ENCODE results near the gene CD84.

GRCh38 chr1:160623227-160623633 lies 43.9 kb upstream of the CD84 start:
- TF ChIP-seq CTCF (IDR thresholded peaks at IDR 0.05) (no peak), POLR2A (IDR thresholded peaks at IDR 0.05) (no peak)

Measured in adrenal gland (tissue), 5 donors.